Measurements from ENCODE around the gene TRRAP. TPM values are rescaled to one million over a fixed set of nuclear protein-coding genes. Genes with fewer than 3 reads are reported as not detected.
A peak's percentile ranks its signal among the peaks of the same experiment; 100 is the strongest.
"Not testable (repeated sequence)": the region's sequence is repeated elsewhere in the genome, so short reads cannot be mapped to it uniquely, and the experiment has no call there.

TRRAP gene
- polyA plus RNA-seq, 1 donor (not counting 4 experiments of a cell fraction or from before 2014, with no cell fraction given): 6.1 TPM

DNA sequence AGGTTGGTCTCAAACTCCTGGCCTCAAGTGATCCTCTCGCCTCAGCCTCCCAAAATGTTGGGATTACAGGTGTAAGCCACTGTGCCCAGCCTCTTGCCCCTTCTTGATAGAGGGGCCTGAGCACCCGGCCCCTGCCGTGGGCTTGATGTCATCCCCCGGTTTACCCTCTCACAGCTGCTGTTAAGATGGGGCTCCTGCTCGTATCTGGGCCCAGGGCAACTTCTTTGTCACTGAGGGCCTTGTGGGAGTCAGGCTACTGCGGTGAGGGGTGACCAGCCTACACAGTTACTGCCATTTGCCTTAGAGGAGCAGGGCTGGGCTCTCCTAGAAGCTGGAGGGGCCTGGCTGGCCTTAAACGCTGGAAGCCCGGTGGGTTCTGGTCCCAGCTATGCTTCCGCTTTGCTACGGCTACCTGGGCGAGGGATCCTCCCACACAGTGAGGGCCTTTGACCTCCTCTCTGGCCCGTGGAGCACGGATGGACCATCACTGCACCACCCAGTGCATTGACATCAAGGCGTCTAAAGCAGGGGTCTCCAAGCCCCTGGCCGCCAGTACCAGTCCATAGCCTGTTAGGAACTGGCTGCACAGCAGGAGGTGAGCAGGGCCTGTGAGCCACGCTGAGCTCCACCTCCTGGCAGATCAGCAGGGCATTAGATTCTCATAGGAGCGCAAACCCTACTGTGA lies 7.4 kb upstream of the TRRAP start:
- Histone ChIP-seq H3K9ac (ENCODE audit: control insufficient read depth, extremely low read depth, insufficient read depth, low read length) (no peak overlapping the region), H3K4me2 (ENCODE audit: control insufficient read depth, extremely low read depth, insufficient read depth, low read depth, low read length) (no peak overlapping the region), H3K27ac (ENCODE audit: control insufficient read depth, insufficient read depth, low read length) (no peak overlapping the region), H3K9me1 (ENCODE audit: control insufficient read depth, extremely low read depth, insufficient read depth, low read length) (no peaks in the 10 kb centered on the region), H2AFZ (ENCODE audit: control insufficient read depth, low read length) (no peak overlapping the region), H3K79me2 (ENCODE audit: control insufficient read depth, insufficient read depth, low read length) (no peaks in the 10 kb centered on the region), H3K4me1 (ENCODE audit: control insufficient read depth, extremely low read depth, insufficient read depth, low read length) (no peaks in the 10 kb centered on the region), H3K27me3 (ENCODE audit: control insufficient read depth, extremely low read depth, insufficient read depth, low read length) (peaks cover 36% of the 10 kb centered on the region), H3K36me3 (ENCODE audit: control insufficient read depth in 2 of 2, extremely low read depth in 1 of 2, insufficient read depth in 2 of 2, low read length in 2 of 2) (no peaks in the 10 kb centered on the region), H3K9me3 (ENCODE audit: control insufficient read depth, low read depth, low read length) (no peaks in the 10 kb centered on the region), H3K4me3 (ENCODE audit: control insufficient read depth in 2 of 3, extremely low read depth in 1 of 3, insufficient read depth in 2 of 3, low read depth in 1 of 3, low read length in 3 of 3) (no peak overlapping the region), H4K20me1 (ENCODE audit: control insufficient read depth, extremely low read depth, insufficient read depth, low read length) (no peaks in the 10 kb centered on the region)
- dilution Hi-C loops (cut with MboI; ENCODE audit: extremely low pct_ligation_motif_present, low sequenced_read_pairs): no loop called here
- TF ChIP-seq, protein P1, sequence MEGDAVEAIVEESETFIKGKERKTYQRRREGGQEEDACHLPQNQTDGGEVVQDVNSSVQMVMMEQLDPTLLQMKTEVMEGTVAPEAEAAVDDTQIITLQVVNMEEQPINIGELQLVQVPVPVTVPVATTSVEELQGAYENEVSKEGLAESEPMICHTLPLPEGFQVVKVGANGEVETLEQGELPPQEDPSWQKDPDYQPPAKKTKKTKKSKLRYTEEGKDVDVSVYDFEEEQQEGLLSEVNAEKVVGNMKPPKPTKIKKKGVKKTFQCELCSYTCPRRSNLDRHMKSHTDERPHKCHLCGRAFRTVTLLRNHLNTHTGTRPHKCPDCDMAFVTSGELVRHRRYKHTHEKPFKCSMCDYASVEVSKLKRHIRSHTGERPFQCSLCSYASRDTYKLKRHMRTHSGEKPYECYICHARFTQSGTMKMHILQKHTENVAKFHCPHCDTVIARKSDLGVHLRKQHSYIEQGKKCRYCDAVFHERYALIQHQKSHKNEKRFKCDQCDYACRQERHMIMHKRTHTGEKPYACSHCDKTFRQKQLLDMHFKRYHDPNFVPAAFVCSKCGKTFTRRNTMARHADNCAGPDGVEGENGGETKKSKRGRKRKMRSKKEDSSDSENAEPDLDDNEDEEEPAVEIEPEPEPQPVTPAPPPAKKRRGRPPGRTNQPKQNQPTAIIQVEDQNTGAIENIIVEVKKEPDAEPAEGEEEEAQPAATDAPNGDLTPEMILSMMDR (optimal IDR thresholded peaks at IDR 0.05 in 1 of 3, IDR thresholded peaks at IDR 0.05 in 1 of 3, conservative IDR thresholded peaks at IDR 0.05 in 1 of 3; ENCODE audit: extremely low read depth in 1 of 3, insufficient read depth in 2 of 3, low read length in 3 of 3): no peak
- no peak for TF ChIP-seq EZH2 (IDR thresholded peaks at IDR 0.05; ENCODE audit: low read length)
- DNase-seq (ENCODE audit: low read depth, low spot score) (no peak), FAIRE-seq (no peak)

DNA sequence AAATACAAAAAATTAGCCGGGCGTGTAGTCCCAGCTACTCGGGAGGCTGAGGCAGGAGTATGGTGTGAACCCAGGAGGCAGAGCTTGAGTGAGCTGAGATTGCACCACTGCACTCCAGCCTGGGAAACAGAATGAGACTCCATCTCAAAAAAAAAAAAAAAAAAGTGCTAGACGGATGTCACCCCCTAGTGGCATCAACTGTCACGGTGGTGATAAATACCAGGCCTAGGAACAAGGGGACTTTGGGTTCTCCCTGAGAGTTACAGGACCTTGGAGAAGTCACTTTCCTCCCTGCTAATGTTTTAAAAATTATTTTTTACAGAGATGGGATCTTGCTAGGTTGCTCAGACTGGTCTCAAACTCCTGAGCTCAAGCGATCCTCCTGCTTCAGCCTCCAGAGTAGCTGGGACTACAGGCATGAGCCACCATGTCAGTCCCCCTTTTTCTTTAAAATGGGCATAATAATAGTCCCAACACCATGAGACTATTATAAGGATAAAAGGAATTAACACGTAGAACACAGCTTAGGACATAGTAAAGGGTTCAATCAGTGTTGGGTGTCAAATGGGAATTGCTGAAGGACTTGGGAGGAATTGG lies 5.9 kb upstream of the TRRAP start:
- no peak for FAIRE-seq
- peaks cover 36% of the 10 kb centered on the region for H3K27me3 ChIP-seq (ENCODE audit: control insufficient read depth, extremely low read depth, insufficient read depth, low read length)
- TF ChIP-seq, protein P1 (optimal IDR thresholded peaks at IDR 0.05 in 1 of 3, IDR thresholded peaks at IDR 0.05 in 1 of 3, conservative IDR thresholded peaks at IDR 0.05 in 1 of 3; ENCODE audit: extremely low read depth in 1 of 3, insufficient read depth in 2 of 3, low read length in 3 of 3): peak; percentile 6 to 44 (median 9)
- no peak for TF ChIP-seq EZH2 (IDR thresholded peaks at IDR 0.05; ENCODE audit: low read length)
- no peaks in the 10 kb centered on the region for H3K4me1 ChIP-seq (ENCODE audit: control insufficient read depth, extremely low read depth, insufficient read depth, low read length)
- H3K9me1 ChIP-seq (ENCODE audit: control insufficient read depth, extremely low read depth, insufficient read depth, low read length): no peaks in the 10 kb centered on the region
- no peak overlapping the region for H3K4me3 ChIP-seq (ENCODE audit: control insufficient read depth in 2 of 3, extremely low read depth in 1 of 3, insufficient read depth in 2 of 3, low read depth in 1 of 3, low read length in 3 of 3)
- no peak overlapping the region for H2AFZ ChIP-seq (ENCODE audit: control insufficient read depth, low read length)
- no peak overlapping the region for H3K4me2 ChIP-seq (ENCODE audit: control insufficient read depth, extremely low read depth, insufficient read depth, low read depth, low read length)
- H3K9me3 ChIP-seq (ENCODE audit: control insufficient read depth, low read depth, low read length): no peaks in the 10 kb centered on the region
- H3K9ac ChIP-seq (ENCODE audit: control insufficient read depth, extremely low read depth, insufficient read depth, low read length): no peak overlapping the region
- H4K20me1 ChIP-seq (ENCODE audit: control insufficient read depth, extremely low read depth, insufficient read depth, low read length): no peaks in the 10 kb centered on the region
- H3K36me3 ChIP-seq (ENCODE audit: control insufficient read depth in 2 of 2, extremely low read depth in 1 of 2, insufficient read depth in 2 of 2, low read length in 2 of 2): no peaks in the 10 kb centered on the region
- H3K79me2 ChIP-seq (ENCODE audit: control insufficient read depth, insufficient read depth, low read length): no peaks in the 10 kb centered on the region
- DNase-seq (ENCODE audit: low read depth, low spot score): no peak
- no peak overlapping the region for H3K27ac ChIP-seq (ENCODE audit: control insufficient read depth, insufficient read depth, low read length)
- dilution Hi-C loops (cut with MboI; ENCODE audit: extremely low pct_ligation_motif_present, low sequenced_read_pairs): no loop called here

- H3K27ac ChIP-seq (ENCODE audit: control insufficient read depth, insufficient read depth, low read length); H3K79me2 ChIP-seq (ENCODE audit: control insufficient read depth, insufficient read depth, low read length); H3K36me3 ChIP-seq (ENCODE audit: control insufficient read depth in 2 of 2, extremely low read depth in 1 of 2, insufficient read depth in 2 of 2, low read length in 2 of 2); H4K20me1 ChIP-seq (ENCODE audit: control insufficient read depth, extremely low read depth, insufficient read depth, low read length); H3K9ac ChIP-seq (ENCODE audit: control insufficient read depth, extremely low read depth, insufficient read depth, low read length); H3K9me3 ChIP-seq (ENCODE audit: control insufficient read depth, low read depth, low read length); H3K4me2 ChIP-seq (ENCODE audit: control insufficient read depth, extremely low read depth, insufficient read depth, low read depth, low read length); dilution Hi-C loops (cut with MboI; ENCODE audit: extremely low pct_ligation_motif_present, low sequenced_read_pairs); H3K9me1 ChIP-seq (ENCODE audit: control insufficient read depth, extremely low read depth, insufficient read depth, low read length); H2AFZ ChIP-seq (ENCODE audit: control insufficient read depth, low read length); DNase-seq (ENCODE audit: low read depth, low spot score); H3K4me3 ChIP-seq (ENCODE audit: control insufficient read depth in 2 of 3, extremely low read depth in 1 of 3, insufficient read depth in 2 of 3, low read depth in 1 of 3, low read length in 3 of 3); FAIRE-seq; H3K4me1 ChIP-seq (ENCODE audit: control insufficient read depth, extremely low read depth, insufficient read depth, low read length): not testable (repeated sequence)
- peaks cover 26% of the 10 kb centered on the region for H3K27me3 ChIP-seq (ENCODE audit: control insufficient read depth, extremely low read depth, insufficient read depth, low read length)
Measured at GRCh38 chr7:98873610-98874009, 4.7 kb upstream of the TRRAP start.
